ENCODE data around the gene STRIP1.

Gene STRIP1

GRCh38 chr1:110038271-110038670, 3.8 kb downstream of the STRIP1 start:
- FAIRE-seq (no peak), DNase-seq (ENCODE audit: insufficient read length) (no peak)
- no peak for TF ChIP-seq POLR2A (IDR thresholded peaks at IDR 0.05; ENCODE audit: low read depth, low read length)
- no peak for TF ChIP-seq TAF1 (IDR thresholded peaks at IDR 0.05; ENCODE audit: borderline replicate concordance, low read depth, low read length)
- TF ChIP-seq POLR2AphosphoS5 (IDR thresholded peaks at IDR 0.05; ENCODE audit: low read depth, low read length), result no peak

DNA sequence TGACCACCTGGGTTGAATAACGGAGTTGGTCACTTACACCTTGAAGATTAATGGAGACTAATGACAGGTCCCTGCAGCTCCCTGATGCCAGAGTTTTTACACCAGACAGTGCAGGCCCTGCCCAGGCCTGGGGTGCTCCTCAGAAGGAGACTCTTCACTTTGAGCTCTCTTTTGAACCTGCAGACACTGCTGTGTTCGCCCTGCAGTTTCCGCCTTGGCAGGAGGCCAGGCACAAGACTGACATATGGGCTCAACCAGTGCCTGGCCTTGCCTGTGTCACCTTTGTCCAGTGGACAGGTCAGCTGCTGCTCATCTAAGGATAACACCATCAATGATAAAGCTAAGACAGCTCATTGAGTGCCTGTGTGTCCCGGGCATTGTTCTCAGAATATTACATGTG, 5.2 kb downstream of the STRIP1 start:
- TF ChIP-seq POLR2AphosphoS5 (IDR thresholded peaks at IDR 0.05; ENCODE audit: low read depth, low read length) (no peak), TAF1 (IDR thresholded peaks at IDR 0.05; ENCODE audit: borderline replicate concordance, low read depth, low read length) (no peak), POLR2A (IDR thresholded peaks at IDR 0.05; ENCODE audit: low read depth, low read length) (no peak)
- DNase-seq (ENCODE audit: insufficient read length) (no peak), FAIRE-seq (no peak)

- FAIRE-seq (no peak), DNase-seq (ENCODE audit: insufficient read length) (no peak)
- TF ChIP-seq TAF1 (IDR thresholded peaks at IDR 0.05; ENCODE audit: borderline replicate concordance, low read depth, low read length) (no peak), POLR2A (IDR thresholded peaks at IDR 0.05; ENCODE audit: low read depth, low read length) (0 out of 2 replicates have a peak, but pooled peaks have one; percentile 19), POLR2AphosphoS5 (IDR thresholded peaks at IDR 0.05; ENCODE audit: low read depth, low read length) (no peak)
These were observed 6.1 kb downstream of the STRIP1 start for GRCh38 chr1:110040548-110040947.

DNA sequence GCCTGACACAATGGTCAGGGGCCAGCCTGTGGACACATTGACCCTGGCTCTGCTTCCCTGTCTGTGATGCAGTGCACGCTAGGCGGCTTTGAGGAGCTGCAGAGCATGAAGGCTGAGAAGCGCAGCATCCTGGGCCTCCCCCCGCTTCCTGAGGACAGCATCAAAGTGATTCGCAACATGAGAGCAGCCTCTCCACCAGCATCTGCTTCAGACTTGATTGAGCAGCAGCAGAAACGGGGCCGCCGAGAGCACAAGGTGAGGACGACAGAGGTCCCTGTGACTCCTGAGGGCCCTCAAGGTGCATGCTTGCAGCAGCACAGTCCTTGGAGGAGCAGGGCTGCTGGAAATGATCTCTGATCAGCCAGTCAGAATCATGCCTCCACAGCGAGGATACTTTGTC, 8.6 kb downstream of the STRIP1 start:
- no peak for DNase-seq (ENCODE audit: insufficient read length)
- FAIRE-seq, result no peak
- TF ChIP-seq POLR2A (IDR thresholded peaks at IDR 0.05; ENCODE audit: low read depth, low read length) (no peak), TAF1 (IDR thresholded peaks at IDR 0.05; ENCODE audit: borderline replicate concordance, low read depth, low read length) (no peak)

GRCh38 chr1:110047463-110047862, 13.0 kb downstream of the STRIP1 start:
- FAIRE-seq (no peak), DNase-seq (ENCODE audit: insufficient read length) (no peak)
- no peak for TF ChIP-seq POLR2AphosphoS5 (IDR thresholded peaks at IDR 0.05; ENCODE audit: low read depth, low read length)

DNA sequence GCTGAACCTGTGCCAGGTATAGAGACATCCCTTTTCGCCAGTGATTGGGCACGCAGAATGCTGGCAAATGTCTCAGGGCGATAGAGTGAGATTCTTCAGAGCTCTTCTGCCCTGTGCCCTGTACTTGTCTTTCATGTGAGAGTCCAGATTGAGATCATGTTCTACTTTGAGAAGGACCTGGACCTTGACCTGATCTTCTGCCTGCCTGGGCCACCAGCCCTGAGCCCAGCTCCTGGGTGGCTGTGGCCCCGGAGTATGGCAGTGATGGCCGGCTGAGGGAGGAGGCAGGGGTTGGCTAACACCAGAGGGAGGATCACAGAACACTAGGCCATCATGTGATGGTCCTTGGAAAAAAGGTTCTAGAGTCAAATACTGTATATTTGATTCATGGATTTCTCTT, 13.8 kb downstream of the STRIP1 start:
- TF ChIP-seq TAF1 (IDR thresholded peaks at IDR 0.05; ENCODE audit: borderline replicate concordance, low read depth, low read length) (no peak), POLR2AphosphoS5 (IDR thresholded peaks at IDR 0.05; ENCODE audit: low read depth, low read length) (no peak), POLR2A (IDR thresholded peaks at IDR 0.05; ENCODE audit: low read depth, low read length) (no peak)
- FAIRE-seq (no peak), DNase-seq (ENCODE audit: insufficient read length) (no peak)

GRCh38 chr1:110048923-110049601, 14.6 kb downstream of the STRIP1 start:
- DNase-seq (ENCODE audit: insufficient read length), result no peak
- FAIRE-seq, result no peak
- no peak for TF ChIP-seq POLR2A (IDR thresholded peaks at IDR 0.05; ENCODE audit: low read depth, low read length)
- no peak for TF ChIP-seq POLR2AphosphoS5 (IDR thresholded peaks at IDR 0.05; ENCODE audit: low read depth, low read length)
- TF ChIP-seq TAF1 (IDR thresholded peaks at IDR 0.05; ENCODE audit: borderline replicate concordance, low read depth, low read length), result no peak

DNA sequence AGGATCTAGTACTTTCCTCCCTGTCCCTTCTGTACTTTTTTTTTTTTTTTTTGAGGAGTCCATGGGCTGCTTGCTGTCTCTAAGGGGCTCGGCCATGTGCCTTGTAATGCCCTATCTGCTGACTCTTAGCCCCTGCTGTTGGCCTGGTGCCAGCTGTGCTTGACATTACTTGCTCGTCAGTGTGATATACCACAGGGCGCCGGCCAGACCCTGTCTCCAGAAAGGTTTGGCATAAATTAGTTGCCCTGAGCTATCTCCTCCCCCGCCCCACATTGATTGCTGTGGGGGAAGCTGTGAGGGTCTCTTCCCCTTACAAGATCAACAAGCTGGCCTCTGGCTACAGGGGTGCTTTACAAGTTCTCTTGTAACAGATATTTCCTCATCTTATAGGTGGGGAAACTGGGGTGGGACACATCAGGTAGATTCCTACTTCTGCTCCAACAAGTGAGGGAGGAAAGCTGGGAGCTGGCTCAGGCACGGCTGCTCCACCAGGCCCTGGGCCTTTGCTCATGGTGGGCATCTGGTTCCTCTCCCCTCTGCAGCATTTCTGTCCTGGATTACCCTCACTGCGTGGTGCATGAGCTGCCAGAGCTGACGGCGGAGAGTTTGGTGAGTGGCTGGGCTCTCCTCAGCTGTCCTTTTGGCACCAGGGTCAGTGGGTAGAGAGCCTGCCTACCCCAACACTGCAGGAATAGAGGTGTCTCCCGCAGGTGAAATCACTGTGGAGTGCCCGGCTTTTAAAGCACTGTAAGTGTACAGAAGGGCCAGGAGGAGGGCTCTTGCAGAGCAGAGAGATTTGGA, 15.6 kb downstream of the STRIP1 start:
- FAIRE-seq, result no peak
- TF ChIP-seq POLR2AphosphoS5 (IDR thresholded peaks at IDR 0.05; ENCODE audit: low read depth, low read length), result no peak
- TF ChIP-seq POLR2A (IDR thresholded peaks at IDR 0.05; ENCODE audit: low read depth, low read length), result no peak
- TF ChIP-seq TAF1 (IDR thresholded peaks at IDR 0.05; ENCODE audit: borderline replicate concordance, low read depth, low read length), result no peak

DNA sequence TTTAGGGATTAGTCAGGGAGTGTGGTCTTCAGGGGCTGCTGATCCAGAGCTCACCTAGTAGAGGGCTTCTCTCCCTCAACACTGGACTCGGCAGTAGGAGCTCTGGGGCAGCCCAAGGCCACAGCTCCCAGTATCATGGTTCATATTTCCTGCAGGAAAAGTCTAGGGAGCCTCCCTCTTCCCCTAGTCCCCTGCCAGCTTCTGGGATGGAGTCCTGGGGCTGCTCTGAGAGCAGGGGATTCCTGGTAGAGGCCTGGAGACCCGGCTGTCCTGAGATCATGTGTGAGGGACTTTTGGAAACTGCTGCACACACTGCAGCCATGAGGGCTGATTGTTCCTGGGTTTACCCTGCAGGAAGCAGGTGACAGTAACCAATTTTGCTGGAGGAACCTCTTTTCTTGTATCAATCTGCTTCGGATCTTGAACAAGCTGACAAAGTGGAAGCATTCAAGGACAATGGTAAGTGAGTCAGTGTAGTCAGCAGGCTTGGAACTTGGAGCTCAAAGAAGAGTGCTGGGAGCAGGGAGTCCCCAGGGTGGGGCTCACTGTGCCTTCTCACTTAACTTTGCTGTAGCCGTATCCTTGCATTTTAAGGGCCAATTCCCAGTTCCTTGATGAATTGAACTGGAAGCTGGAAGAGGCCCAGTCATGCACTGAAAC, 16.3 kb downstream of the STRIP1 start:
- FAIRE-seq (no peak), DNase-seq (ENCODE audit: insufficient read length) (no peak)
- TF ChIP-seq POLR2A (IDR thresholded peaks at IDR 0.05; ENCODE audit: low read depth, low read length) (no peak), POLR2AphosphoS5 (IDR thresholded peaks at IDR 0.05; ENCODE audit: low read depth, low read length) (no peak), TAF1 (IDR thresholded peaks at IDR 0.05; ENCODE audit: borderline replicate concordance, low read depth, low read length) (no peak)

More for the DNA sequence above, 15.6 kb downstream of the STRIP1 start:
- DNase-seq (ENCODE audit: insufficient read length), result no peak

DNA sequence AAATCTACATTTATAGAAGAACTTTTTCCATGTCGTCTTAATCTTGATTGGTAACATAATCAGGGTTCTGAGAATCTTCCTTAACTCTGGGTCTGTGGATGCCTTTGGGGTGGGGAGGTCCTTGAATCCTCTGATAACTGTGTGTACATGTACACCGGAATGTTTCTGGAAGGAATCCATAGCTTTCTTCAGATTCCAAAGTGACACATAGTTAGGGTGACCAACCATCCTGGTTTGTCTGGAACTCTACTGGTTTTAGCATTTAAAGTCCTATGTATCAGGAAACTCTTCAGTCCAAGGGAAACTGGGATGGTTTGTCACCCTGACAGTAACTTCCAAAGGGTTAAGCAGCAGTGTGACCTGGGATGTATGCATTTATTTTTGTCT, 16.8 kb downstream of the STRIP1 start:
- TF ChIP-seq POLR2AphosphoS5 (IDR thresholded peaks at IDR 0.05; ENCODE audit: low read depth, low read length) (no peak), POLR2A (IDR thresholded peaks at IDR 0.05; ENCODE audit: low read depth, low read length) (no peak), TAF1 (IDR thresholded peaks at IDR 0.05; ENCODE audit: borderline replicate concordance, low read depth, low read length) (no peak)
- FAIRE-seq (no peak), DNase-seq (ENCODE audit: insufficient read length) (no peak)

GRCh38 chr1:110053552-110054428, 19.4 kb downstream of the STRIP1 start:
- TF ChIP-seq POLR2AphosphoS5 (IDR thresholded peaks at IDR 0.05; ENCODE audit: low read depth, low read length) (no peak), TAF1 (IDR thresholded peaks at IDR 0.05; ENCODE audit: borderline replicate concordance, low read depth, low read length) (no peak), POLR2A (IDR thresholded peaks at IDR 0.05; ENCODE audit: low read depth, low read length) (no peak)
- peak; percentile 79 for FAIRE-seq

More at GRCh38 chr1:110053552-110054428, 19.4 kb downstream of the STRIP1 start:
- peak; percentile 60 for DNase-seq (ENCODE audit: insufficient read length)
